Measurements from ENCODE around the gene VWA5A. TPM values are rescaled to one million over a fixed set of nuclear protein-coding genes. Genes with fewer than 3 reads are reported as not detected.

VWA5A gene
- total and polyA plus RNA-seq, 12 donors = 16.5 to 81.3 (median 36.7) TPM

DNA sequence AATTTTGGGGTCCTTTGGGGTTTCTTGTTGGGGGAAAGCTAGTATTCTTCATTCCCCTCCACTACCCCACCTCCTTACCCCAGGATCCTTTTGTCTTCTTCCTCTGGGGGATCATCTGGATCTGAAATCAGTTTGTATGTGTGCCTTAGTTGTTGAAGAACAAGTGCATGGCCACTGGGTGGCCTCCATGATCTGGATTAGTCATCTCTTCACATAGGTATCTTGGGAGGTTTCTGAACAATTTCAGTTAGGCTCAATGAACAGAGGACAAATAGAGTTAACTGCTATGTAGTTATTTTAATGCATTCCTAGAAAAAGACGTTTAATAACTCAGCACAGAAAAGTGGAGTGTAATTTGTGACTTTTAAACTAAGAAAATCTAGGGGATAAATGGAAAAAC is 7.1 kb upstream of the VWA5A start:
- Histone ChIP-seq H3K27ac (no peak overlapping the region), H3K36me3 (replicated peaks in 1 of 2) (no peaks in the 10 kb centered on the region), H3K27me3 (no peaks in the 10 kb centered on the region), H3K4me3 (no peak overlapping the region), H3K9me3 (replicated peaks in 1 of 3) (no peaks in the 10 kb centered on the region), H3K4me1 (replicated peaks in 1 of 2) (no peaks in the 10 kb centered on the region)
- no peak for TF ChIP-seq POLR2A (IDR thresholded peaks at IDR 0.05)
- TF ChIP-seq, protein P1, sequence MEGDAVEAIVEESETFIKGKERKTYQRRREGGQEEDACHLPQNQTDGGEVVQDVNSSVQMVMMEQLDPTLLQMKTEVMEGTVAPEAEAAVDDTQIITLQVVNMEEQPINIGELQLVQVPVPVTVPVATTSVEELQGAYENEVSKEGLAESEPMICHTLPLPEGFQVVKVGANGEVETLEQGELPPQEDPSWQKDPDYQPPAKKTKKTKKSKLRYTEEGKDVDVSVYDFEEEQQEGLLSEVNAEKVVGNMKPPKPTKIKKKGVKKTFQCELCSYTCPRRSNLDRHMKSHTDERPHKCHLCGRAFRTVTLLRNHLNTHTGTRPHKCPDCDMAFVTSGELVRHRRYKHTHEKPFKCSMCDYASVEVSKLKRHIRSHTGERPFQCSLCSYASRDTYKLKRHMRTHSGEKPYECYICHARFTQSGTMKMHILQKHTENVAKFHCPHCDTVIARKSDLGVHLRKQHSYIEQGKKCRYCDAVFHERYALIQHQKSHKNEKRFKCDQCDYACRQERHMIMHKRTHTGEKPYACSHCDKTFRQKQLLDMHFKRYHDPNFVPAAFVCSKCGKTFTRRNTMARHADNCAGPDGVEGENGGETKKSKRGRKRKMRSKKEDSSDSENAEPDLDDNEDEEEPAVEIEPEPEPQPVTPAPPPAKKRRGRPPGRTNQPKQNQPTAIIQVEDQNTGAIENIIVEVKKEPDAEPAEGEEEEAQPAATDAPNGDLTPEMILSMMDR (IDR thresholded peaks at IDR 0.05) = peak in 4 of 6 experiments; percentile 34 to 37 (median 35)
- intact Hi-C loops (cut with DNase I) = no loop called here
- peak in 3 of 7 donors; percentile 32 to 53 (median 48) for DNase-seq
- 5 to 13% (median 6%) methylated on average over 1 of the region's 1 CpG for WGBS, 4 donors

DNA sequence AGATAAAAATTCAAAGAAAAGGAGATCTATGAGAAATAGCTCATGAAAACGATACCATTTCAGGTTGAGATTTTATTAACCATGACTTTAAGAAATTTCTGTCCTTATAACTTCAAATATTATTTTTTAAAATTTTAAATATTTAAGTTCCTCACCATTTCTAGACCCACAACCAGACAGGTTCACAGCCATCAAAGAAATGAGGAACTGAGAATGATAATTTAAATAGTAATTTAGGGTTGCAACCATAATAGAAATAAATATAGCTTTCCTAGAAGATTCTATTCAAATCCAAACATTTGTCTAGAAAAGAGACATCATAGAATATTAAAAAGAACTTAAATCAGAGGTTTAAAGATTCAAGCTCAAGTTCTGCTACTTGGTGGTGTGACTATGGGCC is 5.9 kb upstream of the VWA5A start:
- Histone ChIP-seq H3K4me3 (no peak overlapping the region), H3K27me3 (no peaks in the 10 kb centered on the region), H3K4me1 (replicated peaks in 1 of 2) (no peaks in the 10 kb centered on the region), H3K27ac (no peak overlapping the region), H3K36me3 (replicated peaks in 1 of 2) (no peaks in the 10 kb centered on the region), H3K9me3 (replicated peaks in 1 of 3) (no peaks in the 10 kb centered on the region)
- TF ChIP-seq, protein P1 (IDR thresholded peaks at IDR 0.05) = no peak
- TF ChIP-seq POLR2A (IDR thresholded peaks at IDR 0.05) = no peak
- WGBS, 4 donors = 67 to 88% (median 83%) methylated on average over 1 of the region's 1 CpG
- DNase-seq = no peak
- intact Hi-C loops (cut with DNase I) = no loop called here

DNA sequence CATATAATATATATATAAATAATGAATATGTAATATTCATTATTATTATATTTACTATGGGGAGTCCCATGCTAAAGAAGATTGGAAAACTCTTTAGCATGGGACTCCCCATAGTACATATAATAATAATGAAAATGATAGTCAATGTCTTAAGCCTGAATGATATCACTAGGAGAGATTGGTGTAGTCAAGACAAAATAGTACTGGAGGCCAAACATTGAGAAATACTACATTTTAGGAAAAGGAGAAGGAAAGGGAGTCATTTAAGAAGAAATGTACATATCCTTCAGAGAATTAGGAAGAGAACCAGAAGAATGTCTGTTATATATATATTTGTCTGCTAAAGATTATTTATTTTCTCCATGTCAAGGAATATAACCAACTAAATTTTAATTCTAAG is 5.0 kb upstream of the VWA5A start:
- Histone ChIP-seq H3K4me1 (replicated peaks in 1 of 2) (peaks cover 5 to 7% of the 10 kb centered on the region in 2 donors), H3K27ac (no peak overlapping the region), H3K9me3 (replicated peaks in 1 of 3) (no peaks in the 10 kb centered on the region), H3K36me3 (replicated peaks in 1 of 2) (no peaks in the 10 kb centered on the region), H3K4me3 (no peak overlapping the region), H3K27me3 (no peaks in the 10 kb centered on the region)
- intact Hi-C loops (cut with DNase I) = no loop called here
- TF ChIP-seq, protein P1 (IDR thresholded peaks at IDR 0.05) = no peak
- DNase-seq = no peak

DNA sequence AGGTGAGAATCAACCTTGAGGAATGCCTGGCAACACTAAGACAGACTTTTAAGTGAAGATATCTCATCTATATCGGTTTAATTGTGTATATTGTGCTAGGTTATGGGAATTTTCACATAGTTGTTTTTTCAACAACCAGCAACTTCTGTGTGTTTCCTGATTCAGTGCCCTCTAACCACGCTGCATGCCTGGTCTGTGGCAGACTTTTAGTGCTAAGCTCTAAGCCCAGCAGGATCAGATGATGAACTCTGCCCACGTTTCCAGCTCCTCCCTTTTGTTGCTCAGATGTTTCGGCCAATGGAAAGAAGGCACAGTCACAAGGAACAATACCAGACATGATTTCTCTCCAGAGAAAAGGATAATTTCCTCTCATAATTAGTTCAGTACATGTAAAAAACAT is 1.4 kb upstream of the VWA5A start:
- intact Hi-C loops (cut with DNase I) = no loop called here
- no peaks in the 10 kb centered on the region for H3K27me3 ChIP-seq
- H3K9me3 ChIP-seq (replicated peaks in 1 of 3) = no peaks in the 10 kb centered on the region
- peak in 3 of 7 donors; percentile 7 to 63 (median 17) for DNase-seq
- peaks cover 15 to 21% of the 10 kb centered on the region in 2 donors for H3K4me1 ChIP-seq (replicated peaks in 1 of 2)
- no peak overlapping the region for H3K4me3 ChIP-seq
- 52 to 68% (median 67%) methylated on average over 4 of the region's 4 CpGs for WGBS, 4 donors
- peak overlapping the region in 1 of 5 donors; percentile 19 for H3K27ac ChIP-seq
- H3K36me3 ChIP-seq (replicated peaks in 1 of 2) = peaks cover 0 to 16% of the 10 kb centered on the region in 2 donors
- no peak for TF ChIP-seq POLR2A (IDR thresholded peaks at IDR 0.05)
- TF ChIP-seq, protein P1 (IDR thresholded peaks at IDR 0.05) = no peak

All from adrenal gland (tissue), 12 donors.